ENCODE data around the gene CDKN1A. TPM values are rescaled to one million over a fixed set of nuclear protein-coding genes. Genes with fewer than 3 reads are reported as not detected.

The CDKN1A gene
- total RNA-seq, 1 experiment from 2014 or later = 17.4 TPM

GRCh38 chr6:36721369-36722140, 43.0 kb downstream of the CDKN1A start:
- no peak overlapping the region for H3K56ac ChIP-seq (ENCODE audit: insufficient read length, low read depth, low read length)
- no peak overlapping the region for H3K4me2 ChIP-seq (ENCODE audit: insufficient read depth, insufficient read length, low read length)
- no peaks in the 10 kb centered on the region for H3K27me3 ChIP-seq (ENCODE audit: insufficient read depth, low read length)
- no peak overlapping the region for H2BK20ac ChIP-seq (ENCODE audit: low read depth, low read length, poor library complexity, severe bottlenecking)
- no peak overlapping the region for H3K14ac ChIP-seq (ENCODE audit: insufficient read depth, low read length)
- no peak overlapping the region for H2BK12ac ChIP-seq (ENCODE audit: insufficient read length, low read depth, low read length)
- H3K18ac ChIP-seq (ENCODE audit: insufficient read length, low read depth, low read length) = no peak overlapping the region
- no peak for TF ChIP-seq CTCF (conservative IDR thresholded peaks at IDR 0.05)
- H3K23ac ChIP-seq (ENCODE audit: insufficient read length, low read depth, low read length) = no peak overlapping the region
- H2BK120ac ChIP-seq (ENCODE audit: low read depth, low read length, poor library complexity, severe bottlenecking) = no peak overlapping the region
- no peaks in the 10 kb centered on the region for H3K79me2 ChIP-seq (ENCODE audit: insufficient read depth, low read length)
- no peak overlapping the region for H4K91ac ChIP-seq (ENCODE audit: insufficient read length, low read depth, low read length)
- no peaks in the 10 kb centered on the region; the same call in 1 of the 2 replicates for H3K27me3 Mint-ChIP-seq (ENCODE audit: low read depth)
- H3K23me2 ChIP-seq (ENCODE audit: insufficient read length, low read depth, low read length, poor library complexity, severe bottlenecking) = no peaks in the 10 kb centered on the region
- no peaks in the 10 kb centered on the region for H3K79me1 ChIP-seq (ENCODE audit: insufficient read depth, low read depth, low read length, poor library complexity, severe bottlenecking)
- no CpG with 5 or more reads among the region's 15 CpGs for WGBS (ENCODE audit: extremely low coverage, insufficient read length, low lambda C conversion rate)
- no peak overlapping the region for H2BK5ac ChIP-seq (ENCODE audit: insufficient read length, low read length)
- H4K5ac ChIP-seq (ENCODE audit: insufficient read length, low read depth, low read length) = no peak overlapping the region
- H2AFZ ChIP-seq (ENCODE audit: low read length) = no peak overlapping the region
- H3K4me1 Mint-ChIP-seq = peaks cover 2% of the 10 kb centered on the region in 2 experiments; a peak in 1 of 4 replicates
- H2AK5ac ChIP-seq (ENCODE audit: insufficient read length, low read length) = no peak overlapping the region
- peak; percentile 22 for DNase-seq
- no peaks in the 10 kb centered on the region; a peak in 1 of 7 replicates for H3K36me3 Mint-ChIP-seq (ENCODE audit: insufficient read depth in 1 of 3, low read depth in 3 of 3)
- no peak overlapping the region for H3T11ph ChIP-seq (ENCODE audit: low read length)
- H3K4me1 ChIP-seq (ENCODE audit: insufficient read depth, low read length) = no peaks in the 10 kb centered on the region
- H3K9me3 Mint-ChIP-seq = no peaks in the 10 kb centered on the region
- no peak overlapping the region for H3K27ac ChIP-seq (ENCODE audit: insufficient read length, low read depth, low read length)
- no peak overlapping the region for H3K4ac ChIP-seq (ENCODE audit: low read depth, low read length)
- no peaks in the 10 kb centered on the region for H4K20me1 ChIP-seq (ENCODE audit: control insufficient read depth, insufficient read depth, insufficient read length)
- no peak overlapping the region for H3K27ac Mint-ChIP-seq
- H2BK15ac ChIP-seq (ENCODE audit: low read depth, low read length) = no peak overlapping the region
- H3K4me3 Mint-ChIP-seq = no peak overlapping the region
- H3K9ac ChIP-seq (ENCODE audit: extremely low read depth, insufficient read length, low read length) = no peak overlapping the region
- no peak overlapping the region for H4K8ac ChIP-seq (replicated peaks; ENCODE audit: insufficient read length, low read depth, low read length)
- H3K9me3 ChIP-seq (ENCODE audit: control insufficient read depth, low read depth, low read length) = no peaks in the 10 kb centered on the region

All from H9 (cell line).